ENCODE measurements around the gene CALML3.

The CALML3 gene

GRCh38 chr10:5492322-5492855, 32.4 kb upstream of the CALML3 start:
- DNase-seq, result no peak

- DNase-seq, result no peak
Measured at GRCh38 chr10:5492929-5493576, 31.7 kb upstream of the CALML3 start.

GRCh38 chr10:5493691-5494090, 31.1 kb upstream of the CALML3 start:
- no peak for DNase-seq

- no peak for DNase-seq
Measured at GRCh38 chr10:5494611-5495010, 30.1 kb upstream of the CALML3 start.

- no peak for DNase-seq
Measured at GRCh38 chr10:5496261-5497250, 28.2 kb upstream of the CALML3 start.

GRCh38 chr10:5497289-5497688, 27.5 kb upstream of the CALML3 start:
- DNase-seq, result no peak

- DNase-seq, result no peak
Measured at GRCh38 chr10:5497948-5498730, 26.6 kb upstream of the CALML3 start.

- DNase-seq, result no peak
Measured at GRCh38 chr10:5498791-5499492, 25.8 kb upstream of the CALML3 start.

- DNase-seq, result no peak
Measured at GRCh38 chr10:5499493-5500140, 25.1 kb upstream of the CALML3 start, which contains the start of gene CALML5. Gene CALML5 (minus strand): TSS chr10:5499570. CDS start chr10:5499438, 132 bp downstream.

GRCh38 chr10:5500162-5500670, 24.5 kb upstream of the CALML3 start:
- DNase-seq, result no peak

GRCh38 chr10:5500910-5501309, 23.9 kb upstream of the CALML3 start:
- no peak for DNase-seq

- DNase-seq, result no peak
Measured at GRCh38 chr10:5502061-5502521, 22.7 kb upstream of the CALML3 start.

GRCh38 chr10:5502571-5503476, 21.9 kb upstream of the CALML3 start:
- DNase-seq, result no peak

- no peak for DNase-seq
Measured at GRCh38 chr10:5503477-5503835, 21.3 kb upstream of the CALML3 start.

- DNase-seq, result no peak
Measured at GRCh38 chr10:5504146-5505072, 20.4 kb upstream of the CALML3 start.

- no peak for DNase-seq
Measured at GRCh38 chr10:5506246-5506645, 18.5 kb upstream of the CALML3 start.

GRCh38 chr10:5506751-5507648, 17.8 kb upstream of the CALML3 start:
- DNase-seq, result no peak

GRCh38 chr10:5507649-5508131, 17.1 kb upstream of the CALML3 start:
- no peak for DNase-seq
